ENCODE results near the gene C4A.

DNA sequence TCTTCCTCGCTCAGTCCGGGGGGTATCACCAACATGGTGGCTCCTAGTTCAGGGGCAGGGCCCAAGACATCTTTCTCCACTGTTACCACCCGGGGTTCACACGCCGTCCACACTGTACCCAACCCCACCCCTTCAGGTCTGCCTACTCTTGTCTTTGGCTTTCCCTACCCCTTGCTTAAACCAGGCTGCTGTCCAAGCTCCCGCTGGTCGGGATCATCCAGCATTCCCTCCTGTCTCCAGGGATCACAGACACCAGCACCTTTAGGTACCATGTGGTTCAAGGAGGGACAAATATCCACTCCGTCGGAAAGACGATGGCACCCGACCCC is 23.5 kb upstream of the C4A start:
- TF ChIP-seq, protein P1, sequence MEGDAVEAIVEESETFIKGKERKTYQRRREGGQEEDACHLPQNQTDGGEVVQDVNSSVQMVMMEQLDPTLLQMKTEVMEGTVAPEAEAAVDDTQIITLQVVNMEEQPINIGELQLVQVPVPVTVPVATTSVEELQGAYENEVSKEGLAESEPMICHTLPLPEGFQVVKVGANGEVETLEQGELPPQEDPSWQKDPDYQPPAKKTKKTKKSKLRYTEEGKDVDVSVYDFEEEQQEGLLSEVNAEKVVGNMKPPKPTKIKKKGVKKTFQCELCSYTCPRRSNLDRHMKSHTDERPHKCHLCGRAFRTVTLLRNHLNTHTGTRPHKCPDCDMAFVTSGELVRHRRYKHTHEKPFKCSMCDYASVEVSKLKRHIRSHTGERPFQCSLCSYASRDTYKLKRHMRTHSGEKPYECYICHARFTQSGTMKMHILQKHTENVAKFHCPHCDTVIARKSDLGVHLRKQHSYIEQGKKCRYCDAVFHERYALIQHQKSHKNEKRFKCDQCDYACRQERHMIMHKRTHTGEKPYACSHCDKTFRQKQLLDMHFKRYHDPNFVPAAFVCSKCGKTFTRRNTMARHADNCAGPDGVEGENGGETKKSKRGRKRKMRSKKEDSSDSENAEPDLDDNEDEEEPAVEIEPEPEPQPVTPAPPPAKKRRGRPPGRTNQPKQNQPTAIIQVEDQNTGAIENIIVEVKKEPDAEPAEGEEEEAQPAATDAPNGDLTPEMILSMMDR (IDR thresholded peaks at IDR 0.05): no peak
- TF ChIP-seq POLR2A (IDR thresholded peaks at IDR 0.05): no peak
- TF ChIP-seq POLR2AphosphoS5 (IDR thresholded peaks at IDR 0.05): no peak
- TF ChIP-seq EP300 (IDR thresholded peaks at IDR 0.05; ENCODE audit: low read depth): no peak

All from transverse colon (tissue), 4 donors.